ENCODE results near the gene MACROH2A2.

- TF ChIP-seq EZH2 (IDR thresholded peaks at IDR 0.05) (no peak), POLR2AphosphoS5 (IDR thresholded peaks at IDR 0.05; ENCODE audit: borderline replicate concordance, low read depth, low read length) (no peak), FOXP2 (optimal IDR thresholded peaks at IDR 0.05; ENCODE audit: control extremely low read depth, extremely low read length, insufficient read depth) (no peak)
Observed at GRCh38 chr10:70131560-70131937, 78.9 kb downstream of the MACROH2A2 start.

Data from SK-N-MC (cell line).